Lung microvascular endothelial cell (primary cell): ENCODE results near the gene BMPR2. TPM values are rescaled to one million over a fixed set of nuclear protein-coding genes. Genes with fewer than 3 reads are reported as not detected.
A peak's percentile ranks its signal among the peaks of the same experiment; 100 is the strongest.
"Not testable (repeated sequence)": the region's sequence is repeated elsewhere in the genome, so short reads cannot be mapped to it uniquely, and the experiment has no call there.

Experiments used
- DNase-seq, 2 donors: peaks; one replicate each; pipeline versions ENCODE4 v3.0.0 to v3.0.0-alpha.2; 2010; ENCODE audit warnings: low read depth in 2 of 2
- total RNA-seq: library from RNA; depleted of rRNA; stranded (reverse); fragments of >200 nt; gene quantifications from 2 replicates; pipeline ENCODE4 v1.2.1, GENCODE V29; 2014

Gene BMPR2
- total RNA-seq, 1 donor from 2014 or later, result 41.7 TPM

DNA sequence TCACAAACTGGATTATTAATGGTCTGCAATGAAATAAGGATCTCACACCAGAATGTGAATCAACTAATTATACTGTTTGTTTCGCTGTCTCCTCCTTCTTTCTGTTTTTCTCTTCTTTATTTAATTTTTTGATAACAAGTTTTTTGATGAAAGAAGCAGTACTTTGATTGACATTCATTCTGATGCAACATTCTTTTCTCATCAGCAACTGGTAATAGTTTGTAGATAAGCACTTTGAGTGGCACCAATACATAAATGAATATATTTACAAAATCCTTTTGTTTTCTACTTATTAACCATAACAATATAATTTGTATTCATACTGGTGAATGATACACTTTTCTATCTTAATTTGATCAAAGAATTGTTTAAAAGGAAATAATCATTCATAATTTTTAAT is 143.3 kb downstream of the BMPR2 start:
- no peak for DNase-seq

DNA sequence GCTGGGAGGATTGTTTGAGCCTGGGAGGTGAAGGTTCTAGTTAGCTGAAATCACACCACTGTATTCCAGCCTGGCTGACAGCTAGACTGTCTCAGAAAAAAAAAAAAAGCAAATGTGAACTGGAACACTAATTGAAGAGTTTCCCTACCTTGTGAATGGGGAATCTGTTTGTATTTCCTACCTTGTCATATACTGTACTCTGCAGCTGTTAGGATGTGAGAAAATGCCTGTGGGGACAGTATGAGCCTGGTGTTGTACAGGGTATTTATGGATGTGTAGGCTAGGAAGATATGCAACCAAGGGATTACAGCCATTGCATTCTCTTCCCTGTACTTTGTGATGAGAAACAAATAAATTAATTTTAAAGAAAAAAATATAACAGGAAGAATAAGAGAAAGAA is 145.3 kb downstream of the BMPR2 start:
- no peak for DNase-seq

DNA sequence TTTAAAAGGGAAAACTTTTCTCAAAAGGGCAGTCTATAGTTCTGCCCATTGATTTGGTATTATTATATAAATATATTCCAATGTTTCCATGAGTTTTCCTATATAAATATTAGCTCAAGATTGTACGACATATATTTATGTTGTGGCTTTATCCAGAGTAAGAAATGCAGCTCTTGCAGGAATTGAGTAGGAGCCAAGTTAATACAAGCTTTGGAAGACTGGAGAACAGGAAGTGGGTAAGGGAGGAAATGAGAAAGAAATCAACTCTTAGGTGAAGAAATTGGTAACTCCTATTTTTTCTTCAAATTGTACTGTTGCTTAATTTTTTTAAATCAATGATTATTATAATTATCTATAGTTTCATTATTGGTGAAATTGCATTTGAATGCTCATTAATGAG is 153.3 kb downstream of the BMPR2 start:
- DNase-seq, result peak in 1 of 2 donors; percentile 56

DNA sequence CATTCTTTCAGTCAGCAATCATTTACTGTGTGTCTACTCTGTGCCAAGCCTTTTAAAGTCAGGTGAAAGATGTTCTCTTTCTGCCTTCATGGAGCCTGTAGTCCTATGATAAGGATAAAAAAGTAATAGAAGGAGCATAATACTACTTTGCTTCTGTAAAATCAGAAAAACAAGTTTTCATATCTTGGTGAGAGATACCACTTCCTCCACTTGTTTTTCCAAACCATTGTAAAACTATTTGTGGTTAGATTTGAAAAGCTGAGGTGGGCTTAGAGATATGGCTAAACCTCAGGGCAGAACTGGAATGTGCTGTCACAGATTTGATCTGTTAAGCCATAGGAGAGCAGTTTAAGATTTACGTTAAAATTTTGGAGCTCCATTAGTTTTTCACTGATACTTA is 153.9 kb downstream of the BMPR2 start:
- DNase-seq, result no peak

DNA sequence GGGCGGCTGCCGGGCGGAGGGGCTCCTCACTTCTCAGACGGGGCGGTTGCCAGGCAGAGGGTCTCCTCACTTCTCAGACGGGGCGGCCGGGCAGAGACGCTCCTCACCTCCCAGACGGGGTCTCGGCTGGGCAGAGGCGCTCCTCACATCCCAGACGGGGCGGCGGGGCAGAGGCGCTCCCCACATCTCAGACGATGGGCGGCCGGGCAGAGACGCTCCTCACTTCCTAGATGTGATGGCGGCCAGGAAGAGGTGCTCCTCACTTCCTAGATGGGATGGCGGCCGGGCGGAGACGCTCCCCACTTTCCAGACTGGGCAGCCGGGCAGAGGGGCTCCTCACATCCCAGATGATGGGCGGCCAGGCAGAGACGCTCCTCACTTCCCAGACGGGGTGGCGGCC is 159.2 kb downstream of the BMPR2 start:
- not testable (repeated sequence) for DNase-seq

DNA sequence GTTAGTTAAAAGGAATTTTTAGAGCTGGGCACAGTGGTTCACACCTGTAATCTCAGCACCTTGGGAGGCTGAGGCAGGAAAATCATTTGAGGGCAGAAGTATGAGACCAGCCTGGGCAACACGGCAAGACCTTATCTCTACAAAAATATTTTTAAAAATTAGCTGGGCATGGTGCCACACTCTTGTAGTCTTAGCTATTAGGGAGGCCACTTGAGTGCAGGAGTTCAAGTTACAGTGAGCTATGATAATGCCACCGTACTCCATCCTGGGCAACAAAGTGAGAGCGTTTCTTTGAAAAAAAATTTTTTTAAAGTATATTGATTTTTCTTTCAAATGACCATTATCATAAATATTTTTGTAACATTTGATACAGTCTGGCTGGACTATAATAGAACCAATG is 165.0 kb downstream of the BMPR2 start:
- DNase-seq, result no peak

DNA sequence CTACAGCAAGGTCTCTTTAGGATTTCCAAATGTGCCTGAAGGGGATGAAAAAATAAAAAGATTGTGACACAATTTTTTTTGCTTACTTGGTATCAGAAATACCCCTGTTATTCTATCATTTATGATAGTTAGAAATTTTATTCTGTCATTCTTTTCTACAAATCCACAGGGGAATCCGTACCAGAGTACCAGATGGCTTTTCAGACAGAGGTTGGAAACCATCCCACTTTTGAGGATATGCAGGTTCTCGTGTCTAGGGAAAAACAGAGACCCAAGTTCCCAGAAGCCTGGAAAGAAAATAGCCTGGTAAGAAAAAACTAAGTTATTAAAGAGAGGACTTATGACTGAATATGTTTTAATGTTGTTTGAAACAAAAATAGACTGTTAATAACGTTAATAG is 166.0 kb downstream of the BMPR2 start:
- no peak for DNase-seq

DNA sequence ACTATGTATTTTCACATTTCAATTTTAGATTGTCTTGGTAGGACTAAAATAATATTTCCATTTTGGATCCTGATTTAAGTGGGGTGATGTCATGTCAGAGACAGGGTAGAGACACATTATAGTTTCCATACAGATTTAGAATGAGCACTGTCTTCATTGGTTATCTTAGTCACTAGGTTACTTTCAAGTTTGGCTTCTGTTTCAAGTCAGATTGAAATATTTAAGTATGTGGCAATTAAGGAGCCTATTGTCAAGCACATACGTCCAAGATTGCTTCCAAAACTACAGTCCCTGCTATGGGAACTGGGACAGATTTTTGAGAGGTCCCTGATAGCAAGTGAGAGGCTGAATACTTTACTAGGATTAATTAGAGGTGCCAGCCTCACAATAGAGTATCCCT is 169.4 kb downstream of the BMPR2 start:
- no peak for DNase-seq

DNA sequence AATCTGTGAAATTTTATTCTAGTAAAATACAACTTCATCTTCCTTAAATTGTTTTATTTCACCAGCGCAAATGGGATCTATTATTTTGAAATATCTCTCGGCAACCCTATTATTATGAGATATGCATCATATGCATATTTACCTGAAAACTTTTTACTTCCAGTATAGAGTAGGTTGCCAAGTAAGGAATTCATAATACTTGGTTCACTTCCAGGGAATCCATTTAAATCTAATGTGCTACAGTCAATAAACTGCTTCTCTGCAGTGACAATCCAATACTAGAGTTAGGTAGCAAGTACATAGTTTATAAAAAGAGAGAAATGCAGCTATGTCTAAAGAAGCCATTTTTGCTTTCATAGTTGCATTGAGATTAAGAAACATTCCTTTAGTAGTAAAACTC is 169.8 kb downstream of the BMPR2 start:
- no peak for DNase-seq

DNA sequence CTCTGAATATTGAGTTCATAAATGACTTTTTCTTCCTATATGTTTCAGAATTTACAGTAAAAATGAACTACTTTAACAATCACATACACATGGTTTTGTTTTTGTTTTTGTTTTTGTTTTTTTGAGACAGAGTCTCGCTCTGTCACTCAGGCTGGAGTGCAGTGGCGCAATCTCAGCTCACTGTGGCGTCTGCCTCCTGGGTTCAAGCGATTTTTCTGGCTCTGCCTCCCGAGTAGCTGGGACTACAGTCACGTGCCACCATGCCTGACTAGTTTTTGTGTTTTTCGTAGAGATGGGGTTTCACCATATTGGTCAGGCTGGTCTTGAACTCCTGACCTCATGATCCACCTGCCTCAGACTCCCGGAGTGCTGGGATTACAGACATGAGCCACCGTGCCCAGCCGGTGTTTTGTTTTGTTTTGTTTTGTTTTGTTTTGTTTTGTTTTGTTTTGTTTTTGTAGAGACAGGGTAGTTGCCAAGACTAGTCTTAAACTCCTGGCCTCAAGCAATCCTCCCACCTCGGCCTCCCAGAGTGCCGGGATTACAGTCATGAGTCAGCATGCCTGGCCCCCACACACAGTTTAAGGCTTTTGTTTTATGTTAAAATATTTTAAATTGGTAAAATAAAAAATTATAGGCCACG is 170.5 kb downstream of the BMPR2 start:
- not testable (repeated sequence) for DNase-seq

DNA sequence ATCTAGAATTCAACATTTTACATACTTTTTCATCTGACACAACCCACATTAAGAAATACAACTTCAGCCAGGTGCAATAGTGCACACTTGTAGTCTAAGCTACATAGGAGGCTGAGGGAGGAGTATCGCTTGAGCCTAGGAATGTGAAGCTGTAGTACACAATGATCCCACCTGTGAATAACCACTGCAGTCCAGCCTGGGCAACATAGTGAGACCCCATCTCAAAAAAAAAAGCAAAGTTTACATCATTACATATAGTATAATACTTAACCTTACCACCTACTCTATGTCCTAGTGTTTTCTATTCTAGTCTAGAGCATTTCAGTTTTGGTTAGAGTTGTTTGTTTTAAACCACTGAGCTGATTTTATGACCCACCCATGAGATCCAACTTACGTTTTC is 172.1 kb downstream of the BMPR2 start:
- no peak for DNase-seq

DNA sequence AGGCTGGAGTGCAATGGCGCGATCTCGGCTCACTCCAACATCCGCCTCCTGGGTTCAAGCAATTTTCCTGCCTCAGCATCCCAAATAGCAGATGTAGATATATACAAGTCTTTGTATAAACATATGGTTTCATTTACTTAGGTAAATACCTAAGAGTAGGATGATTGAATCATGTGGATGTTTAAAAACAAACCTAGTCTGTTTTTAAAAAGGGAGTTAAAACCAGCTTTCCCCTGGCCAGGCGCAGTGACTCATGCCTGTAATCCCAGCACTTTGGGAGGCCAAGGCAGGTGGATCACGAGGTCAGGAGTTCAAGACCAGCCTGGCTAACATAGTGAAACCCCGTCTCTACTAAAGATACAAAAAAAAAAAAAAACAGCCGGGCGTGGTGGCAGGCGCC is 174.9 kb downstream of the BMPR2 start:
- not testable (repeated sequence) for DNase-seq

DNA sequence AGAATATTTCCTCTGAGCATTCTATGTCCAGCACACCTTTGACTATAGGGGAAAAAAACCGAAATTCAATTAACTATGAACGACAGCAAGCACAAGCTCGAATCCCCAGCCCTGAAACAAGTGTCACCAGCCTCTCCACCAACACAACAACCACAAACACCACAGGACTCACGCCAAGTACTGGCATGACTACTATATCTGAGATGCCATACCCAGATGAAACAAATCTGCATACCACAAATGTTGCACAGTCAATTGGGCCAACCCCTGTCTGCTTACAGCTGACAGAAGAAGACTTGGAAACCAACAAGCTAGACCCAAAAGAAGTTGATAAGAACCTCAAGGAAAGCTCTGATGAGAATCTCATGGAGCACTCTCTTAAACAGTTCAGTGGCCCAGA is 179.2 kb downstream of the BMPR2 start:
- DNase-seq, result no peak

DNA sequence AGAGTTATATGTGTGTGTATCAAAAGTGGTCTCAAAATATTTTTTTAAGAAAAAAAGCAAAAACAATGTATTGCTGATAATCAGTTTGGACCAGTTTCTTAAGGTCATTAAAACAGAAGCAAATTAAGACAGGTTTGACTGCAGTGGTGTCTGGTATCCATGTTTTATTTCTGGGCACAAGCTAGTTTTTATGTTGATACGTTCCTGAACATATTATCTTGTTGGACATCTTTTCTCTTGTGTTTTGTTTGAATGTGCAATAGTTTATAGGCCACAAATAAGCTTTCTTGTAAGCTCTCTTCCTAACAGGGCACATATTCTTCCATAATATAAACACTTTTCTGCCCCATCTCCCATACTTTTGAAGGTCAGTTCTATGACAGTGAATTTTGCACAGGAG is 184.1 kb downstream of the BMPR2 start:
- no peak for DNase-seq

DNA sequence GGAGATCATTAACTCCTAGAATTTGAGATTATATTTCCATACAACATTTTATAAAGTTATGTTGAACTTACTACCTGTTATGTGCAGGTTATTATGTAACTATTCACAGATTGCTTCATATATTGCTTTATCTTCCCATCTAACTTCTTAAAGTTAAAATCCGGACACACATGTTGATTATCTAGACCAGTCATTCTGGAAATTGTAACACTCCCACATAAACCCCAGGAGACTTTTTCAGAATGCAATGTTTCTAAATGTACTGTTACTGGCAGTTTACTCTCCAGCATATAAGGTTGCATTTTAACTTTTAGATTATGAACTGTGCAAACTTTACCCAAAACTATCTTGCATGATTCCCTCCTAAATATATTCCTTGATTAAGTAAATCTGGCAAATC is 188.1 kb downstream of the BMPR2 start:
- no peak for DNase-seq

DNA sequence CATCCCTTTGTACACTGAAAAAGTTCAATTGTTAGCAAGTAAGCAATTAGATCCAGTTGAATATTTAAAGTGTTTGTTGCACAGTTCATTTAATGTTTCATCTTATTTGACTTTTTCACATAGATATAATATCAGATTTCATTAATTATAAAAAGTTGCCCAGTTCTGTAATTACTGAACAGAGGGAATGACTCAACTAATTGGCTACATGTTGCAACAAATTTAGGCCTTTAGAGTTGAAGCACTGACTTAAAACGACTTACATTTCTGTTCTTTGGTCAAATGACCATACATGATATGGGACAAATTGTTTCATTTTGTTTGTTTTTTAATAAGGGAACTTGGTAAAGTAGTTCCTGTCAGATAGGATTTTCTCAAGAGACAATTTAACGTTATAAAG is 190.2 kb downstream of the BMPR2 start:
- no peak for DNase-seq

DNA sequence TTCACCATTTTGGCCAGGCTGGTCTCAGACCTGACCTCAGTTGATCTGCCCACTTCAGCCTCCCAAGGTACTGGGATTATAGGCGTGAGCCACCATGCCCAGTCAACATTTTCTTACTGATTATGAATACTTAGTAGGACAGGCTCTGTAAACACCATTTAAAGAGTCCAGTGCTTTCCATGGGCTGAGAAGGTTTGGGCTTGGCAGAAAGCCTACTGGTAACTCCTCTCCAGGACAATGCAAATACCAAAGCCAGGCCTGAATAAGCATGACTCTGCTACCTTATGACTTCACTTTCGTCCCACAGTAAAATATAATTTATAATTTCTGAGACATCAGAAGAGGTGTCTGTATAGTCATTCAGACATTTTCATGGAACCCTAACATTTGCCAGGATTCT is 198.4 kb downstream of the BMPR2 start:
- no peak for DNase-seq

DNA sequence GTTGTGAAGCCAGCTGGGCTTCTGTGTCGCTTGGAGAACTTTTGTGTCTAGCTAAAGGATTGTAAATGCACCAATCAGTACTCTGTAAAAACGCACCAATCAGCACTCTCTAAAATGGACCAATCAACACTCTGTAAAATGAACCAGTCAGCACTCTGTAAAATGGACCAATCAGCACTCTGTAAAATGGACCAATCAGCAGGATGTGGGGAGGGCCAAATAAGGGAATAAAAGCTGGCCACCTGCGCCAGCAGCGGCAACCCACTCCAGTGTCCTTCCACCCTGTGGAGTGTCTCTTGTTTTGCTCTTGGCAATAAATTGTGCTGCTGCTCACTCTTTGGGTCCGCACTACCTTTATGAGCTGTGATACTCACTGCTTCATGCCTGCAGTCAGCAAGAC is 199.1 kb downstream of the BMPR2 start:
- not testable (repeated sequence) for DNase-seq

DNA sequence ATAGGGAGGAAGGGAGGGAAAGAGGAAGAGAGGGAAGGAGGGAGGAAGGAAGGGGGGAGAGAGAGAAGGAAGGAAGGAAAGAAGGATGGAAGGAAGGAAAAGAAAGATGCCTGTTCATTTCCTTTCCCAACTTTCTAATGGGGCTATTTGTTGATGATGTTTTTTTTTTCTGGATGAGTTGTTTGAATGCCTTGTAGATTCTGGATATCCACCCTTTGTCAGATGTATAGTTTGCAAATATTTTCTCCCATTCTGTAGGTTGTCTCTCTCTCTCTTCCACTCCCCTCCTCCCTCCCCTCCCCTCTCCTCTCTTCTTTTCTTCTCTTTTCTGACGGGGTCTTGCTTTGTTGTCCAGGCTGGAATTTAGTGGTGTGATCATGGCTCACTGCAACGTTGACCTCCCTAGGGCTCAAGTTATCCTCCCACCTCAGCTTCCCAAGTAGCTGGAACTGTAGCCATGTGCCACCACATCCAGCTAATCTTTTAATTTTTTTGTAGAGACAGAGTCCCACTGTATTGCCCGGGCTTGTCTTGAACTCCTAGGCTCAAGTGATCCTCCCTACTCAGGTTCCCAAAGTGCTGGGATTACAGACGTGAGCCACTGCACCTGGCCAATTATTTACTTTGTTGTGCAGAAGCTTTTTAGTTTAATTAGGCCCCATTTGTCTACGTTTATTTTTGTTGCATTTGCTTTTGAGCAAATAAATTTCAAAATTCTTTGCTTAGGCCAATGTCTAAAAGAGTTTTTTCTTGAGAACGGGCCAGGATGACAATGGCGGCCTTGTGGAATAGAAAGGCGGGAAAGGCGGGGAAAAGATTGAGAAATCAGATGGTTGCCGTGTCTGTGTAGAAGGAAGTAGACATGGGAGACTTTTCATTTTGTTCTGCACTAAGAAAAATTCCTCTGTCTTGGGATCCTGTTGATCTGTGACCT is 201.4 kb downstream of the BMPR2 start:
- DNase-seq, result no peak

DNA sequence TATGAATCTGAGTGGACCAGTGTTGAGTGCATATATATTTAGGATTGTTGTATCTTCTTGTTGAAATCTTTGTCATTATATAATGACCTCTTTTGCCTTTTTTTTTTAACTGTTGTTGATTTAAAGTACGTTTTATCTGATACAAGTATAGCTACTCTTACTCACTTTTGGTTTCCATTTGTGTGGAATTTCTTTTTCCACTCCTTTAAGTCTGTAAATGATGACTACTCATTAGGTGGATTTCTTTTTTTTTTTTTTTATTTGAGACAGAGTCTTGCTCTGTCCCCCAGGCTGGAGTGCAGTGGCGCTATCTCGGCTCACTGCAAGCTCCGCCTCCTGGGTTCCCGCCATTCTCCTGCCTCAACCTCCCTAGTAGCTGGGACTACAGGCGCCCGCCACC is 206.7 kb downstream of the BMPR2 start:
- DNase-seq, result not testable (repeated sequence)

DNA sequence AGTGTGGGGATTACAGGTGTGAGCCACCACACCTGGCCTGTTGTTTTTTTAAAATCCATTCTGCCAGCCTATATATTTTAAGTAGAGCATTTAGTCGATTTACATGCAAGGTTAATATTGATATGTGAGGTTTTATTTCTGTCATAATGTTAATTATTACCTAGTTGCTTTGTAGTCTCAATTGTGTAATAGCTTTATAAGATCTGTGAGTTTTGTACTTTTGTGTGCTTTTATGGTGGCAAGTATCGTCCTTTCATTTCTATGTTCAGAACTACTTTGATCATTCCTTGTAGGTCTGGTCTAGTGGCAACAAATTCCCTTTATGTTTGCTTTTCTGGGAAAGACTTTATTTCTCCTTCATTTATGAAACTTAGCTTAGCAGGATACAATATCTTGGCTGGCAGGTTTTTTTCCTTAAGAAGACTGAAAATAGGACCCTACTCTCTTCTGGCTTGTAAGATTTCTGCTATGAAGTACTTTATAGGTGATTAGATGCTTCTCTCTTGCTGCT is 207.6 kb downstream of the BMPR2 start:
- no peak for DNase-seq

DNA sequence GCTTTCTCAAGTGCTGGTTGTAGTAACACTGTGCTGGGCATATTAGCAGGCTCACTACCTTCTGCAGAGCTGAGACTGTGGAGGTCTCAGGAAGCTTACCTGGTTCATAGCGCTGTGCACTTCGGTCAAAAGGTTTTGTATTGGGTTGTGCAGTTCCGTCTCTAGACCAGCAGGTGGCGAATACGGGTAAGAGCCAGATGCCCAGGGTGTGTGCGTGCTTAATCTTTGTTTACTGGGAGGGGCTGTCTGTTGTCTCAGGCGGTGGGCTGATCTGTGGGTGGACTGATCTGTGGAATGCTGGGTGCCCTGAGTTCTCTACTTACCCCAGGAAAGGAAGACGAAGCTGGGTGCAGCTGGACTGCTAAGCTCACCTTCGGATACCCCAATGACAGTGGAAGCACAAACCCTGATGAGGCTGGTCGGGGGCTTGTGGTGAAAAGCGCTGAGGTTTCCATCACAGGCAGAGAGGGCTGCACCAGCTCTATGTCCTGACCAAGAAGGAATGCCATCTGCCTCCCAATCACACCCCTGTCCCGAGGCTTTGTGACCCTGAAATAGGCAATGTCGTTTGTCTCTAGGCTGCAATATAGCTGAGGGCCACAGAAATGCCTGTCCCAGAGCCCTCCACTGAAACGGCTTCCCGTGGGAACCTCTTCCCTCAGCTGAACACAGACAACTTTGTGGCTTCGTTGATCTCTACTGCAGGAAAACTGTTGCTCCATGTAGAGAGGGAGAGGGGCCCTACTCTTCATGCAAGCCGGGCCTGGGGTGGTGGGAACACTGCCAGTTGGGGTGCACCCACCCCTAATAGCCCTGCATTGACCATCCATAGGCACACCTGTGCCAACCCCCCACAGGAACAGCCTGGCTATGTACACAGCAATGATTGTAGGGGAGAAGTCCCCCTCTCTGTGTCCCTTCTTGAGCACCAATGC is 212.8 kb downstream of the BMPR2 start:
- DNase-seq, result peak; percentile 76
